H9 (cell line): Measurements from ENCODE around the gene ABCG2. TPM values are rescaled to one million over a fixed set of nuclear protein-coding genes. Genes with fewer than 3 reads are reported as not detected.

Source experiments
- DNase-seq: peaks from one replicate; pipeline ENCODE4 v3.0.0-alpha.2; 2017
- H2AFZ ChIP-seq: one replicate; pipeline ENCODE4 v1.6.1; 2013; ENCODE audit warnings: mild to moderate bottlenecking, low read length, control low read depth, moderate library complexity
- H2AK5ac ChIP-seq: 2 replicates; pipeline ENCODE4 v1.6.1; 2013; ENCODE audit warnings: low read length, control low read depth, mixed read lengths; ENCODE audit not compliant: insufficient read length
- H2BK120ac ChIP-seq: one replicate; pipeline ENCODE4 v1.6.1; 2013; ENCODE audit warnings: low read depth, mild to moderate bottlenecking, low read length, control low read depth, inconsistent platforms; ENCODE audit not compliant: poor library complexity, severe bottlenecking
- H2BK12ac ChIP-seq: 2 replicates; pipeline ENCODE4 v1.6.1; 2013; ENCODE audit warnings: low read length, control low read depth, mixed read lengths, low read depth; ENCODE audit not compliant: insufficient read length
- H2BK15ac ChIP-seq: 2 replicates; pipeline ENCODE4 v1.6.1; 2013; ENCODE audit warnings: low read depth, low read length, control low read depth
- H2BK20ac ChIP-seq: one replicate; pipeline ENCODE4 v1.6.1; 2013; ENCODE audit warnings: low read depth, mild to moderate bottlenecking, low read length, control low read depth, inconsistent platforms; ENCODE audit not compliant: poor library complexity, severe bottlenecking
- H2BK5ac ChIP-seq: 2 replicates; pipeline ENCODE4 v1.6.1; 2013; ENCODE audit warnings: low read length, control low read depth, mixed read lengths; ENCODE audit not compliant: insufficient read length
- H3K14ac ChIP-seq: 2 replicates; pipeline ENCODE4 v1.6.1; 2013; ENCODE audit warnings: low read length, control low read depth; ENCODE audit not compliant: insufficient read depth
- H3K18ac ChIP-seq: 2 replicates; pipeline ENCODE4 v1.6.1; 2013; ENCODE audit warnings: low read depth, mild to moderate bottlenecking, mixed read lengths, low read length, control low read depth; ENCODE audit not compliant: insufficient read length
- H3K23ac ChIP-seq: 2 replicates; pipeline ENCODE4 v1.6.1; 2013; ENCODE audit warnings: low read length, control low read depth, mixed read lengths, low read depth; ENCODE audit not compliant: insufficient read length
- H3K23me2 ChIP-seq: 2 replicates; pipeline ENCODE4 v1.6.1; 2013; ENCODE audit warnings: low read depth, mild to moderate bottlenecking, mixed read lengths, low read length, control low read depth; ENCODE audit not compliant: insufficient read length, poor library complexity, severe bottlenecking
- H3K27ac ChIP-seq: 2 replicates; pipeline ENCODE4 v1.5.1; 2013; ENCODE audit warnings: low read length, control low read depth, mixed read lengths, low read depth; ENCODE audit not compliant: insufficient read length
- H3K27me3 ChIP-seq: 2 replicates; pipeline ENCODE4 v1.6.1; 2013; ENCODE audit warnings: low read length, control low read depth, inconsistent platforms; ENCODE audit not compliant: insufficient read depth
- H3K4ac ChIP-seq: 2 replicates; pipeline ENCODE4 v1.6.1; 2013; ENCODE audit warnings: low read depth, mild to moderate bottlenecking, control low read depth, inconsistent platforms, low read length, moderate library complexity
- H3K4me1 ChIP-seq: 2 replicates; pipeline ENCODE4 v1.6.1; 2013; ENCODE audit warnings: low read length, control low read depth, inconsistent platforms; ENCODE audit not compliant: insufficient read depth
- H3K4me2 ChIP-seq: 2 replicates; pipeline ENCODE4 v1.6.1; 2013; ENCODE audit warnings: low read length, control low read depth, mixed read lengths; ENCODE audit not compliant: insufficient read length, insufficient read depth
- H3K56ac ChIP-seq: 2 replicates; pipeline ENCODE4 v1.6.1; 2013; ENCODE audit warnings: low read depth, mild to moderate bottlenecking, mixed read lengths, low read length, control low read depth; ENCODE audit not compliant: insufficient read length
- H3K79me1 ChIP-seq: 2 replicates; pipeline ENCODE4 v1.6.1; 2013; ENCODE audit warnings: low read depth, mild to moderate bottlenecking, moderate library complexity, low read length, control low read depth, inconsistent platforms; ENCODE audit not compliant: insufficient read depth, poor library complexity, severe bottlenecking
- H3K79me2 ChIP-seq: 2 replicates; pipeline ENCODE4 v1.6.1; 2013; ENCODE audit warnings: low read length, control low read depth, inconsistent platforms; ENCODE audit not compliant: insufficient read depth
- H3K9ac ChIP-seq: 2 replicates; pipeline ENCODE4 v1.6.1; 2013; ENCODE audit warnings: low read length, control low read depth, mixed read lengths; ENCODE audit not compliant: insufficient read length; ENCODE audit errors: extremely low read depth
- H3K9me3 ChIP-seq: one replicate; pipeline ENCODE4 v1.6.1; 2013; ENCODE audit warnings: low read depth, low read length, inconsistent platforms; ENCODE audit not compliant: control insufficient read depth
- H3T11ph ChIP-seq: one replicate; pipeline ENCODE4 v1.6.1; 2013; ENCODE audit warnings: mild to moderate bottlenecking, low read length, control low read depth, inconsistent platforms
- H4K20me1 ChIP-seq: one replicate; pipeline ENCODE4 v1.6.1; 2013; ENCODE audit not compliant: control insufficient read depth, insufficient read length, insufficient read depth
- H4K5ac ChIP-seq: 2 replicates; pipeline ENCODE4 v1.6.1; 2013; ENCODE audit warnings: low read depth, mild to moderate bottlenecking, mixed read lengths, low read length, control low read depth; ENCODE audit not compliant: insufficient read length
- H4K8ac ChIP-seq: replicated peaks from 2 replicates; pipeline ENCODE4 v1.6.1; 2013; ENCODE audit warnings: low read length, control low read depth, mixed read lengths, low read depth; ENCODE audit not compliant: insufficient read length
- H4K91ac ChIP-seq: 2 replicates; pipeline ENCODE4 v1.6.1; 2013; ENCODE audit warnings: low read depth, mild to moderate bottlenecking, moderate library complexity, mixed read lengths, low read length, control low read depth; ENCODE audit not compliant: insufficient read length
- H3K27ac Mint-ChIP-seq, 3 experiments: 2 replicates in 2 of 3; 3 replicates in 1 of 3; pipeline ENCODE4 v1.8.0; 2020 to 2021; ENCODE audit warnings: mixed read lengths in 3 of 3, mild to moderate bottlenecking in 1 of 3, moderate library complexity in 1 of 3
- H3K27me3 Mint-ChIP-seq: 2 replicates; pipeline ENCODE4 v1.8.0; 2021; ENCODE audit warnings: low read depth, mild to moderate bottlenecking, moderate library complexity, mixed read lengths
- H3K36me3 Mint-ChIP-seq, 3 experiments: 2 replicates in 2 of 3; 3 replicates in 1 of 3; pipeline ENCODE4 v1.8.0; 2020 to 2021; ENCODE audit warnings: low read depth in 3 of 3, mixed read lengths in 3 of 3; ENCODE audit not compliant: insufficient read depth in 1 of 3
- H3K4me1 Mint-ChIP-seq, 2 experiments: 2 replicates each; pipeline ENCODE4 v1.8.0; 2020; ENCODE audit warnings: mixed read lengths in 2 of 2
- H3K4me3 Mint-ChIP-seq, 2 experiments: 2 replicates in 1 of 2; 3 replicates in 1 of 2; pipeline ENCODE4 v1.8.0; 2020 to 2021; ENCODE audit warnings: mild to moderate bottlenecking in 2 of 2, mixed read lengths in 2 of 2, moderate library complexity in 1 of 2
- H3K9me3 Mint-ChIP-seq, 2 experiments: 2 replicates in 1 of 2; 3 replicates in 1 of 2; pipeline ENCODE4 v1.8.0; 2020; ENCODE audit warnings: mild to moderate bottlenecking in 2 of 2, mixed read lengths in 2 of 2, moderate library complexity in 1 of 2
- WGBS: extraction: QIAGEN DNeasy Blood & Tissue Kit; methylation state at CpG from one replicate; pipeline ENCODE4 v1.1.7; 2013; ENCODE audit warnings: missing lambda C conversion rate, low lambda C conversion rate, mixed read lengths; ENCODE audit not compliant: insufficient read length; ENCODE audit errors: extremely low coverage; 5-methylcytosine and 5-hydroxymethylcytosine counted together
- total RNA-seq: library from RNA; stranded (reverse); gene quantifications from 2 replicates; pipeline ENCODE4 v1.2.1, GENCODE V29; 2021
- TF ChIP-seq, protein P1 (sequence below): fragments of 200-600 bp; sonication (generic); conservative IDR thresholded peaks from 3 replicates; pipeline ENCODE4 v1.8.0; 2021; ENCODE audit warnings: antibody characterized with exemption, mild to moderate bottlenecking

The ABCG2 gene
- total RNA-seq, 1 experiment from 2014 or later, result 1.5 TPM

DNA sequence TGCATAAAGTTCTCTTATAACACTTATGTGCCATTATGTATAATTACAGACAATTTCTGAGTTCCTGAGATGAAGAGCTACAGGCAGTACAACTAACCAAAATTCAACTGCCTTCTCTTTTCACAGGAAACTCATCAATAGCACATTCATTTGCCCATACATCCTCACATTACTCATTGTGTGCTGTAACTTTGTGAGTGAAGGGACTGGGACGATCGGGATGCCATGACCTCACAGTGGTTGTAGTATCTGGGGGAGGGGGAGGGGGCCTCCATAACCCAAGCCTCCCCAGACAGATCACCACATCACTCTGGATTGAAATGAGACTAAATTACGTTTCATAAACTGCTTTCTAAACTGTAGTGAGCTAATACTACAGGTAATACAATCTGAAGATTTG is 60.7 kb downstream of the ABCG2 start:
- no peak overlapping the region for H2BK20ac ChIP-seq
- no peak overlapping the region for H3K56ac ChIP-seq
- TF ChIP-seq, protein P1, sequence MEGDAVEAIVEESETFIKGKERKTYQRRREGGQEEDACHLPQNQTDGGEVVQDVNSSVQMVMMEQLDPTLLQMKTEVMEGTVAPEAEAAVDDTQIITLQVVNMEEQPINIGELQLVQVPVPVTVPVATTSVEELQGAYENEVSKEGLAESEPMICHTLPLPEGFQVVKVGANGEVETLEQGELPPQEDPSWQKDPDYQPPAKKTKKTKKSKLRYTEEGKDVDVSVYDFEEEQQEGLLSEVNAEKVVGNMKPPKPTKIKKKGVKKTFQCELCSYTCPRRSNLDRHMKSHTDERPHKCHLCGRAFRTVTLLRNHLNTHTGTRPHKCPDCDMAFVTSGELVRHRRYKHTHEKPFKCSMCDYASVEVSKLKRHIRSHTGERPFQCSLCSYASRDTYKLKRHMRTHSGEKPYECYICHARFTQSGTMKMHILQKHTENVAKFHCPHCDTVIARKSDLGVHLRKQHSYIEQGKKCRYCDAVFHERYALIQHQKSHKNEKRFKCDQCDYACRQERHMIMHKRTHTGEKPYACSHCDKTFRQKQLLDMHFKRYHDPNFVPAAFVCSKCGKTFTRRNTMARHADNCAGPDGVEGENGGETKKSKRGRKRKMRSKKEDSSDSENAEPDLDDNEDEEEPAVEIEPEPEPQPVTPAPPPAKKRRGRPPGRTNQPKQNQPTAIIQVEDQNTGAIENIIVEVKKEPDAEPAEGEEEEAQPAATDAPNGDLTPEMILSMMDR, result no peak
- H2AFZ ChIP-seq, result no peak overlapping the region
- H3K9ac ChIP-seq, result no peak overlapping the region
- Mint-ChIP-seq H3K36me3 (no peaks in the 10 kb centered on the region), H3K9me3 (no peaks in the 10 kb centered on the region), H3K27ac (no peak overlapping the region), H3K4me3 (no peak overlapping the region), H3K4me1 (peaks cover 4 to 7% of the 10 kb centered on the region in 2 experiments), H3K27me3 (no peaks in the 10 kb centered on the region)
- H2BK120ac ChIP-seq, result no peak overlapping the region
- H3K27me3 ChIP-seq, result no peaks in the 10 kb centered on the region
- H2AK5ac ChIP-seq, result no peak overlapping the region
- no peak overlapping the region for H3K27ac ChIP-seq
- no peak overlapping the region for H2BK15ac ChIP-seq
- no peak overlapping the region for H4K5ac ChIP-seq
- no peak overlapping the region for H3K14ac ChIP-seq
- H3K18ac ChIP-seq, result no peak overlapping the region
- no peaks in the 10 kb centered on the region for H4K20me1 ChIP-seq
- no peak overlapping the region for H3K4me2 ChIP-seq
- no CpG with 5 or more reads among the region's 3 CpGs for WGBS
- no peak overlapping the region for H3K4ac ChIP-seq
- no peaks in the 10 kb centered on the region for H3K23me2 ChIP-seq
- no peak overlapping the region for H3T11ph ChIP-seq
- DNase-seq, result no peak
- no peak overlapping the region for H4K91ac ChIP-seq
- H3K23ac ChIP-seq, result no peak overlapping the region
- no peaks in the 10 kb centered on the region for H3K9me3 ChIP-seq
- no peaks in the 10 kb centered on the region for H3K4me1 ChIP-seq
- no peaks in the 10 kb centered on the region for H3K79me2 ChIP-seq
- H2BK12ac ChIP-seq, result no peak overlapping the region
- no peaks in the 10 kb centered on the region for H3K79me1 ChIP-seq
- no peak overlapping the region for H4K8ac ChIP-seq
- no peak overlapping the region for H2BK5ac ChIP-seq
